VCaP (cell line): ENCODE measurements around the gene NRXN3.

Source experiments
- H3K27ac ChIP-seq: fragments of 450-650 bp; 2 replicates; pipeline ENCODE4 v1.5.1; 2017
- TF ChIP-seq, protein P1 (sequence below): fragments of 450-650 bp; conservative IDR thresholded peaks from 2 replicates; pipeline ENCODE4 v1.5.1; 2017; ENCODE audit warnings: mild to moderate bottlenecking, moderate library complexity

NRXN3 gene

DNA sequence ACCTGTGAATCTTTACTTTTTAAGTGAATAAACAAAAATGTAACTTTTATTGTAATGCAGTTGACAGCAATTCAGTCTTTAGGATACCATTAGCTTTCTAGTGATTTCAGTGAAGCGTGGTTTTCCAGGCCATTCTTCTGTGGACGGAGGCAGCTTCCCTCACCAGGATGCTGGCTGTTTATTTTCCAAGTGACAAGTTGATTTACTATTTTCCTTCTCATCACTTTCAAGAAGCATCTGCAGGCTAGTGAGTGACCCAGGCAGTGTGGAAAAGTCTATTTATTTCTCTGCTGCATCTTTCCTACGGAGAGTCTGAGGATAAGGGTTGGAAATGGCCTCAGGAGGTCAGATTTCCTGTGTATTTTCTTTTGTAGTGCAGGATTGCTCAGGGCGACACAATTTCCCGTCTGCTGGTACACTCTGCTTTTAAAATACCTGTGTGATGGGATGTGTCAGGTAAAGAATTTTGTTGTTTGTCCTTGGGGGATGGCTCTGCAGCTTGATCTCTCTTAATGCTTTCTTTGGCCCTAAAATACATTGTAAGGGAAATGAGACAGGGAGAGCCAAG, 467.8 kb downstream of the NRXN3 start:
- no peak overlapping the region for H3K27ac ChIP-seq
- TF ChIP-seq, protein P1, sequence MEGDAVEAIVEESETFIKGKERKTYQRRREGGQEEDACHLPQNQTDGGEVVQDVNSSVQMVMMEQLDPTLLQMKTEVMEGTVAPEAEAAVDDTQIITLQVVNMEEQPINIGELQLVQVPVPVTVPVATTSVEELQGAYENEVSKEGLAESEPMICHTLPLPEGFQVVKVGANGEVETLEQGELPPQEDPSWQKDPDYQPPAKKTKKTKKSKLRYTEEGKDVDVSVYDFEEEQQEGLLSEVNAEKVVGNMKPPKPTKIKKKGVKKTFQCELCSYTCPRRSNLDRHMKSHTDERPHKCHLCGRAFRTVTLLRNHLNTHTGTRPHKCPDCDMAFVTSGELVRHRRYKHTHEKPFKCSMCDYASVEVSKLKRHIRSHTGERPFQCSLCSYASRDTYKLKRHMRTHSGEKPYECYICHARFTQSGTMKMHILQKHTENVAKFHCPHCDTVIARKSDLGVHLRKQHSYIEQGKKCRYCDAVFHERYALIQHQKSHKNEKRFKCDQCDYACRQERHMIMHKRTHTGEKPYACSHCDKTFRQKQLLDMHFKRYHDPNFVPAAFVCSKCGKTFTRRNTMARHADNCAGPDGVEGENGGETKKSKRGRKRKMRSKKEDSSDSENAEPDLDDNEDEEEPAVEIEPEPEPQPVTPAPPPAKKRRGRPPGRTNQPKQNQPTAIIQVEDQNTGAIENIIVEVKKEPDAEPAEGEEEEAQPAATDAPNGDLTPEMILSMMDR = no peak

- TF ChIP-seq, protein P1 = no peak
- H3K27ac ChIP-seq = no peak overlapping the region
These were observed 468.8 kb downstream of the NRXN3 start for GRCh38 chr14:78638926-78639325.

DNA sequence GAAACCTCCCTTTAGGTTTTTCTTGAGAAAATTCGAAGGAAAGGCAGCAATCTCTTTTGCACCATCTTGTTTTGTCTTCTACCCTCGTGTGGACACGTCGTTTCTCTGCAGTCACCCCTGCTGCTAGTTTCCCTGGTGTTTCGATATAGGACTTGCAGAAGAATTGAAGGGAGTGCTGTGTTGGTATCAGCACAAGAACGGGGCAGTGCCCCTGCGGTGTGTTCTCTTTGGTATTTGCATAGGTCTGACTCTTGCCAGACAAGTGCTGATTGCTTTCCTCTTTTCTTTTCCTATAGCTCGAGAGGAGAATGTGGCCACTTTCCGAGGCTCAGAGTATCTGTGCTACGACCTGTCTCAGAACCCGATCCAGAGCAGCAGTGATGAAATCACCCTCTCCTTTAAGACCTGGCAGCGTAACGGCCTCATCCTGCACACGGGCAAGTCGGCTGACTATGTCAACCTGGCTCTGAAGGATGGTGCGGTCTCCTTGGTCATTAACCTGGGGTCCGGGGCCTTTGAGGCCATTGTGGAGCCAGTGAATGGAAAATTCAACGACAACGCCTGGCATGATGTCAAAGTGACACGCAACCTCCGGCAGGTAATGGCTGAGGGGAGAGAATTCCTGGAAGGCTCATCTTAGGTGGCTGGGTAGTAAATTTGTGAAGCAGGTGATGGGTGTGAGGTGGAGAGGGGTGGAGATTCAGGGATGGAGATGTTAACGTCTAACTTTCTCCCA, 474.8 kb downstream of the NRXN3 start:
- H3K27ac ChIP-seq = no peak overlapping the region
- TF ChIP-seq, protein P1 = 0 out of 2 replicates have a peak, but pooled peaks have one; percentile 7

DNA sequence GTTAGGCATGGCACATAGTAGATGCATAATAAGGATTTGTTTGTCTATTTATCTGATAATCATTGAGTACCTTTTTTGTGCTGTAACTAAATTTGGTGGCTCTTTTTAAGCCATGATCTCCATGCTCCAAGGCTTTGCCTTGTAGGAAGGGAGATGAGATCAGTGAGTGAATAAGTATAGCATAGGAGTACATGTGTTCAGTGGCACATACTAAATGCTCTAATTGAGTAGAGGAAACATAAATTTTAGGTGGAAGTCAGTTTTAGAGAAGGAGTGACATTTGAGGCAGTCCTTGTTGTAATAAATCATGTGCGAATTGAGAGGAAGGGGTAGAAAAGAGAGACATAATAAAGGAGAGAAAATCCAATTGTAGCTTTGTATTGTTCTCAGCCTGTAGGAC, 482.6 kb downstream of the NRXN3 start:
- TF ChIP-seq, protein P1 = no peak
- no peak overlapping the region for H3K27ac ChIP-seq

DNA sequence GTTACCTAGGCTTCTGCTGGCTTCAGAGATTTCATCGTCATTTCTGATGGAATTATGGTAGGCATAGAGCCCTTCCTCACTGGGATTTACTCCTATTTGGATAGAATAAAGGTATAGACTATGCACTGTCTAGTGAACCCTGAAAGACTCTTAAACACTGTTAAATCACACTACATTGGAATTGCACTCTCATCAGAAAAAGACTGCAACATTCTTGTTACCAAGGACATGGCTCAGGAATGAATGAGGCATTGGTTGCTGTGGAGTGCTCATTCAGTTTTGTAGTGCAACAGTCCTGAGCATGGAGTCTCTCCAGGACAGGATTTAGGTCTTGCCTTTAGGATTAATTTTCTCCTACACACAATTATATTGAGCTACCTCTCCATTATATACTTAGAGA, 483.0 kb downstream of the NRXN3 start:
- peak overlapping the region; percentile 64; the same call in 1 of the 2 replicates for H3K27ac ChIP-seq
- TF ChIP-seq, protein P1 = no peak

- TF ChIP-seq, protein P1 = no peak
- H3K27ac ChIP-seq = no peak overlapping the region
These were observed 487.3 kb downstream of the NRXN3 start for GRCh38 chr14:78657451-78657850.

DNA sequence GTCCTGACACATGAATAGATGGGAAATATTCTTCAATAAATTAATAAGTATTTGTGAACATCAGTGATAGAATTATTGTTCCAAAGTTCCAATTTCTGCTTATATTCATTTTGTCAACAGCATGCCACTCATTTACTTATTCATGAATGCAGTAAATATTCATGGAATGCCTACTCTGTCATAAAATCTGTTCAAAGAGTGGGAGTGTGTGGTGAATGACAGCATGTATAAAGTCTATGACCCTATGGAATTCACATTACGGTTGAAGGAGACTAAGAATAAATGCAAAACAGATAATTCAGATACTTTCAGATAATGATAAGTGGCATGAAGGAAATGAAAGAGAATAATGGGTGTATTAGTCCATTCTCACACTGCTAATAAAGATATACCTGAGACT, 494.7 kb downstream of the NRXN3 start:
- H3K27ac ChIP-seq = no peak overlapping the region

More for the DNA sequence above, 494.7 kb downstream of the NRXN3 start:
- TF ChIP-seq, protein P1 = no peak
